ENCODE measurements around the gene SAC3D1.

Gene SAC3D1

DNA sequence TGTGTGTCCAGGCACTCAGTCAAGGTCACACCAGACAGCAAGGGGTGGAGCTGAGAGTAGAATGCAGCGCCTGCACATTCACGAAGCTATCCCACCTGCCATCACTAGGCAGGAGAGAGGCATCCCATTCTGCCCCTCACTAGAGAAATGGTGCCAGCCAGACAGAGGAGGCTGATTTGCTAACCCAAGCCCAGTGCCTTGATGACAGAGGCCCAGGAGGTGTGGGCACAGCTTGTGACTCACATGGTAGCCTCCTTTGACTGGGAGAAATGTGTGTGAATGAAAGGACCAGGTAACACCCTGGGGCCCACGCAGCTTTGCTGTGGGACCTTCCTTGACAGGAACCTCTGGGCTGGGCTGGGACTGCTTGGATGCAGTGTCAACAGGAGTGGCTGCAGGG lies 22.5 kb downstream of the SAC3D1 start:
- Histone ChIP-seq H3K27ac (ENCODE audit: low read length, poor library complexity, severe bottlenecking) (no peak overlapping the region), H2BK5ac (ENCODE audit: low read depth, low read length, poor library complexity, severe bottlenecking) (no peak overlapping the region), H4K91ac (ENCODE audit: low read length) (no peak overlapping the region), H4K8ac (ENCODE audit: low read length) (no peak overlapping the region), H3K79me1 (replicated peaks; ENCODE audit: low read length, poor library complexity, severe bottlenecking) (no peaks in the 10 kb centered on the region), H3K14ac (ENCODE audit: low read length in 2 of 2) (no peak overlapping the region), H2AFZ (ENCODE audit: low read depth, low read length) (no peak overlapping the region), H3K4me3 (ENCODE audit: insufficient read depth in 1 of 2, low read depth in 1 of 2, low read length in 2 of 2) (no peak overlapping the region), H3K4ac (ENCODE audit: low read depth in 1 of 2, low read length in 2 of 2) (no peak overlapping the region), H2BK15ac (ENCODE audit: low read depth, poor library complexity, severe bottlenecking) (no peak overlapping the region), H2BK12ac (ENCODE audit: low read length in 2 of 2) (no peak overlapping the region), H2BK120ac (ENCODE audit: low read depth, low read length) (no peak overlapping the region), H3K27me3 (ENCODE audit: control insufficient read depth in 1 of 2, insufficient read depth in 1 of 2, low read length in 2 of 2) (peaks cover 3 to 22% of the 10 kb centered on the region in 2 experiments), H3K9me3 (ENCODE audit: control insufficient read depth, low read length) (no peaks in the 10 kb centered on the region), H3K9ac (ENCODE audit: low read length) (no peak overlapping the region), H3K36me3 (ENCODE audit: control insufficient read depth in 1 of 2, insufficient read depth in 2 of 2, low read depth in 1 of 2, low read length in 2 of 2) (no peaks in the 10 kb centered on the region), H3K4me2 (ENCODE audit: low read length, poor library complexity, severe bottlenecking) (no peak overlapping the region), H3K23ac (ENCODE audit: low read length in 2 of 2) (no peak overlapping the region), H3K4me1 (ENCODE audit: control insufficient read depth, insufficient read depth, low read depth, low read length) (peaks cover under 1% of the 10 kb centered on the region), H3K18ac (ENCODE audit: low read depth in 1 of 2, low read length in 2 of 2) (no peak overlapping the region), H2AK5ac (ENCODE audit: low read length, severe bottlenecking) (no peak overlapping the region)
- WGBS = 87% methylated on average over 3 of the region's 3 CpGs
- DNase-seq = no peak

DNA sequence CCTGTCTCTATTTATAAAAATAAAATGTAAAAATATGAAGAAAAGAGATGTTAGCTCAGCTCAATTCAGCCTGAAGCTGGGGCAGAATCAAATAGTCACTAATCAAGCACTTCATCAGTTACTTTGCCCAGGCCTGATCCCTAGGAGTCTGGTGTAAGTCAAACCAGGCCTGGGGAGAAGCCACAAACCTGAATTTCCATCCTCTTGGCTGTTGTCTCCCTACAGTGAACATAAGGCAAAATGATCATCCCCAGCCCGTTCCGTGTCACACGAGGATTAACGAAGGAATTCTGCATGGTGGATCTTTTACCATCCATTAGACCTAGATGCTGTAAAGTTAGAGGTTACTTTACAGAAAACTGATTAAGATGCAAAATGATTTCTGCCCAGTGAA lies 23.8 kb downstream of the SAC3D1 start:
- no peak overlapping the region for H4K8ac ChIP-seq (ENCODE audit: low read length)
- no peak overlapping the region for H2AK5ac ChIP-seq (ENCODE audit: low read length, severe bottlenecking)
- no peak overlapping the region for H3K14ac ChIP-seq (ENCODE audit: low read length in 2 of 2)
- H3K4me2 ChIP-seq (ENCODE audit: low read length, poor library complexity, severe bottlenecking) = no peak overlapping the region
- no peak overlapping the region for H2BK5ac ChIP-seq (ENCODE audit: low read depth, low read length, poor library complexity, severe bottlenecking)
- no peak overlapping the region for H3K4ac ChIP-seq (ENCODE audit: low read depth in 1 of 2, low read length in 2 of 2)
- H3K9me3 ChIP-seq (ENCODE audit: control insufficient read depth, low read length) = no peaks in the 10 kb centered on the region
- no peak overlapping the region for H3K18ac ChIP-seq (ENCODE audit: low read depth in 1 of 2, low read length in 2 of 2)
- DNase-seq = no peak
- no peak overlapping the region for H3K27ac ChIP-seq (ENCODE audit: low read length, poor library complexity, severe bottlenecking)
- no peaks in the 10 kb centered on the region for H3K79me1 ChIP-seq (replicated peaks; ENCODE audit: low read length, poor library complexity, severe bottlenecking)
- H3K4me1 ChIP-seq (ENCODE audit: control insufficient read depth, insufficient read depth, low read depth, low read length) = no peaks in the 10 kb centered on the region
- H4K91ac ChIP-seq (ENCODE audit: low read length) = no peak overlapping the region
- H3K23ac ChIP-seq (ENCODE audit: low read length in 2 of 2) = no peak overlapping the region
- no peak overlapping the region for H3K9ac ChIP-seq (ENCODE audit: low read length)
- no peaks in the 10 kb centered on the region for H3K36me3 ChIP-seq (ENCODE audit: control insufficient read depth in 1 of 2, insufficient read depth in 2 of 2, low read depth in 1 of 2, low read length in 2 of 2)
- no peak overlapping the region for H2AFZ ChIP-seq (ENCODE audit: low read depth, low read length)
- H3K4me3 ChIP-seq (ENCODE audit: insufficient read depth in 1 of 2, low read depth in 1 of 2, low read length in 2 of 2) = no peak overlapping the region
- WGBS = 96% methylated on average over 4 of the region's 4 CpGs
- H2BK120ac ChIP-seq (ENCODE audit: low read depth, low read length) = no peak overlapping the region
- peaks cover 3 to 16% of the 10 kb centered on the region in 2 experiments for H3K27me3 ChIP-seq (ENCODE audit: control insufficient read depth in 1 of 2, insufficient read depth in 1 of 2, low read length in 2 of 2)
- H2BK12ac ChIP-seq (ENCODE audit: low read length in 2 of 2) = no peak overlapping the region
- no peak overlapping the region for H2BK15ac ChIP-seq (ENCODE audit: low read depth, poor library complexity, severe bottlenecking)

DNA sequence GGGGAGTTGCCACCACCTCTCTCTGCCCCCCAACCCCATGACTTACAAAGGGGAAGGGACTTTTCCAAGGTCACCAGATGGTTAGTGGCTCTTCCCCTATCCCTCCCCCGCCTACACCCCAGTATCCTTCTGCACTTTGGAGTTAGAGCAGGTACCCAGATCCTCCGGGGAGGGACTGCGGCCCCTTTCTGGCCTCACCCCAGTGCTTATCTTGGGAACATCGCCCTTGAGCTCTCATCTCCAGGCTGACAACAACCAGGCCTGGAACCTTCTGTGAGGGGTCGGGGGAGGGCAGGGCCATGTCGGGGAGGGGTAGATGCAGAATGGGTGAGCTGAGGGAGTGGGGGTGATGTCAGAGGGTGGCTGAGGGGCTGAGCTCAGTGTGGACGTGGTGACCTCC lies 24.8 kb downstream of the SAC3D1 start:
- Histone ChIP-seq H3K36me3 (ENCODE audit: control insufficient read depth in 1 of 2, insufficient read depth in 2 of 2, low read depth in 1 of 2, low read length in 2 of 2) (no peaks in the 10 kb centered on the region), H2BK120ac (ENCODE audit: low read depth, low read length) (no peak overlapping the region), H2BK12ac (ENCODE audit: low read length in 2 of 2) (no peak overlapping the region), H3K18ac (ENCODE audit: low read depth in 1 of 2, low read length in 2 of 2) (no peak overlapping the region), H3K79me1 (replicated peaks; ENCODE audit: low read length, poor library complexity, severe bottlenecking) (no peaks in the 10 kb centered on the region), H3K23ac (ENCODE audit: low read length in 2 of 2) (no peak overlapping the region), H3K9me3 (ENCODE audit: control insufficient read depth, low read length) (no peaks in the 10 kb centered on the region), H3K4ac (ENCODE audit: low read depth in 1 of 2, low read length in 2 of 2) (no peak overlapping the region), H2AK5ac (ENCODE audit: low read length, severe bottlenecking) (no peak overlapping the region), H3K27ac (ENCODE audit: low read length, poor library complexity, severe bottlenecking) (no peak overlapping the region), H3K14ac (ENCODE audit: low read length in 2 of 2) (no peak overlapping the region), H3K4me3 (ENCODE audit: insufficient read depth in 1 of 2, low read depth in 1 of 2, low read length in 2 of 2) (no peak overlapping the region), H3K4me2 (ENCODE audit: low read length, poor library complexity, severe bottlenecking) (no peak overlapping the region), H3K27me3 (ENCODE audit: control insufficient read depth in 1 of 2, insufficient read depth in 1 of 2, low read length in 2 of 2) (peaks cover 3 to 12% of the 10 kb centered on the region in 2 experiments), H4K91ac (ENCODE audit: low read length) (no peak overlapping the region), H2AFZ (ENCODE audit: low read depth, low read length) (no peak overlapping the region), H2BK5ac (ENCODE audit: low read depth, low read length, poor library complexity, severe bottlenecking) (no peak overlapping the region), H4K8ac (ENCODE audit: low read length) (no peak overlapping the region), H3K9ac (ENCODE audit: low read length) (no peak overlapping the region), H3K4me1 (ENCODE audit: control insufficient read depth, insufficient read depth, low read depth, low read length) (no peaks in the 10 kb centered on the region), H2BK15ac (ENCODE audit: low read depth, poor library complexity, severe bottlenecking) (no peak overlapping the region)
- no peak for DNase-seq
- WGBS = 69% methylated on average over 7 of the region's 7 CpGs

DNA sequence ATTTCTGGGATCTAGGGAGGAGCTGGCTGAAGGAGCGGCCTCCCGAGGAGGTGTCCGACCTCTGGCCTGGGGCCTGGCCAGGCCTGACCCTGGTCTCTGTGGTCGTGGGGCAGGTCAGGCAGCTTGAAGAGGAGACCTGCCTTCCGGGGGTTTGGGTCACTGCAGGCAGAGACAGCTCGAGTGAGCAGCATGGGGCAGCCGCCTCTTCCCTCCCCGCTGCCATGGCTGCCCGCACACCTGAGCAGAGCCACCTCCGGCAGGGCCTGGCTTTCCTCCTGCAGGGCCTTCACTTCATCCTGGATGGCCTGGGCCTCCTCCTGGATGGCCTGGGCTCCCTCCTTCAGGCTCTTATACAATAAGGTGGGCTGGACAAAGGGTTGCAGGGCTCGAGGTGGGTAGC lies 25.3 kb downstream of the SAC3D1 start:
- Histone ChIP-seq H3K4me2 (ENCODE audit: low read length, poor library complexity, severe bottlenecking) (no peak overlapping the region), H3K14ac (ENCODE audit: low read length in 2 of 2) (no peak overlapping the region), H2BK15ac (ENCODE audit: low read depth, poor library complexity, severe bottlenecking) (no peak overlapping the region), H3K4ac (ENCODE audit: low read depth in 1 of 2, low read length in 2 of 2) (no peak overlapping the region), H3K27ac (ENCODE audit: low read length, poor library complexity, severe bottlenecking) (no peak overlapping the region), H2BK12ac (ENCODE audit: low read length in 2 of 2) (no peak overlapping the region), H3K23ac (ENCODE audit: low read length in 2 of 2) (no peak overlapping the region), H4K91ac (ENCODE audit: low read length) (no peak overlapping the region), H3K4me1 (ENCODE audit: control insufficient read depth, insufficient read depth, low read depth, low read length) (no peaks in the 10 kb centered on the region), H3K9ac (ENCODE audit: low read length) (no peak overlapping the region), H2AFZ (ENCODE audit: low read depth, low read length) (no peak overlapping the region), H4K8ac (ENCODE audit: low read length) (no peak overlapping the region), H3K18ac (ENCODE audit: low read depth in 1 of 2, low read length in 2 of 2) (no peak overlapping the region), H2AK5ac (ENCODE audit: low read length, severe bottlenecking) (no peak overlapping the region), H3K4me3 (ENCODE audit: insufficient read depth in 1 of 2, low read depth in 1 of 2, low read length in 2 of 2) (no peak overlapping the region), H2BK120ac (ENCODE audit: low read depth, low read length) (no peak overlapping the region), H2BK5ac (ENCODE audit: low read depth, low read length, poor library complexity, severe bottlenecking) (no peak overlapping the region), H3K79me1 (replicated peaks; ENCODE audit: low read length, poor library complexity, severe bottlenecking) (no peaks in the 10 kb centered on the region), H3K36me3 (ENCODE audit: control insufficient read depth in 1 of 2, insufficient read depth in 2 of 2, low read depth in 1 of 2, low read length in 2 of 2) (no peaks in the 10 kb centered on the region), H3K9me3 (ENCODE audit: control insufficient read depth, low read length) (no peaks in the 10 kb centered on the region), H3K27me3 (ENCODE audit: control insufficient read depth in 1 of 2, insufficient read depth in 1 of 2, low read length in 2 of 2) (peaks cover 3 to 12% of the 10 kb centered on the region in 2 experiments)
- WGBS = 80% methylated on average over 11 of the region's 11 CpGs
- no peak for DNase-seq
